ENCODE measurements around the gene BCLAF1.

DNA sequence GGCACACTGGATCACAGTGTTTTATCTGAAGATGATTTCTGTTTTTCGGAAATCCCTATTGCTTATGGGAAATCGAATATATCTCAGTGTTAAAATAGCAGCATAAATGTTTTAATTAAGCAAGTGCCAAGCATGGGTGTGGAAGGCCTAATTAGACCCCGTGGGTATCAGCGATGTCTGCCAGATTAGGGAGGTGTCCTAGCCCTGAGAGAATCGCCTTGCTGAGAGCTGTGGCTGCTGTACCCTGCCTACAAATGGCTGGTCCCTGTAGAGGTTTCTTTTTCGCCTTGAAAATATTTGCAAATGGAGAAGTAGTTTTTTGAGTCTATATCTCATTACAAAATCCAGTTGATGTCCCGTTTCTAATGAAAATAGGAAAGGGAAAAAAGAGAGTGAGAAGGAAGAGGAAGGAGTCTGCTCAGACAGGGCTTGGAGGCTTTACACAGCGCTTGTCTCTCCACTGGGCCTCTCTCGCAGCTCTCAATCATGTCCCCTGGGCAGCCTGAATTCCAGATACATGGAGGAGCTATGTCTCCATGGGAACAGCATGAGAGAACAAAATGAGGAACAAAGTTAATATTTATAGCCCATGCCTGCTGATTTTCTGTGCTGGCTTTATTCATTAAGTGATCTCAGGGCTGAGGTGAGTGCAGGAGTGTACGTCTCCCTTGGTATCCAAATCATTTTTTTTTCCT is 35.2 kb upstream of the BCLAF1 start:
- TF ChIP-seq, protein P1, sequence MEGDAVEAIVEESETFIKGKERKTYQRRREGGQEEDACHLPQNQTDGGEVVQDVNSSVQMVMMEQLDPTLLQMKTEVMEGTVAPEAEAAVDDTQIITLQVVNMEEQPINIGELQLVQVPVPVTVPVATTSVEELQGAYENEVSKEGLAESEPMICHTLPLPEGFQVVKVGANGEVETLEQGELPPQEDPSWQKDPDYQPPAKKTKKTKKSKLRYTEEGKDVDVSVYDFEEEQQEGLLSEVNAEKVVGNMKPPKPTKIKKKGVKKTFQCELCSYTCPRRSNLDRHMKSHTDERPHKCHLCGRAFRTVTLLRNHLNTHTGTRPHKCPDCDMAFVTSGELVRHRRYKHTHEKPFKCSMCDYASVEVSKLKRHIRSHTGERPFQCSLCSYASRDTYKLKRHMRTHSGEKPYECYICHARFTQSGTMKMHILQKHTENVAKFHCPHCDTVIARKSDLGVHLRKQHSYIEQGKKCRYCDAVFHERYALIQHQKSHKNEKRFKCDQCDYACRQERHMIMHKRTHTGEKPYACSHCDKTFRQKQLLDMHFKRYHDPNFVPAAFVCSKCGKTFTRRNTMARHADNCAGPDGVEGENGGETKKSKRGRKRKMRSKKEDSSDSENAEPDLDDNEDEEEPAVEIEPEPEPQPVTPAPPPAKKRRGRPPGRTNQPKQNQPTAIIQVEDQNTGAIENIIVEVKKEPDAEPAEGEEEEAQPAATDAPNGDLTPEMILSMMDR (IDR thresholded peaks at IDR 0.05): no peak
- TF ChIP-seq POLR2A (IDR thresholded peaks at IDR 0.05) (no peak), POLR2AphosphoS5 (IDR thresholded peaks at IDR 0.05) (no peak)

Data from breast epithelium (tissue), 3 donors.